ENCODE data around the gene CNTNAP2.

GRCh38 chr7:147586110-147586509, 1469.5 kb downstream of the CNTNAP2 start:
- TF ChIP-seq, protein P1, sequence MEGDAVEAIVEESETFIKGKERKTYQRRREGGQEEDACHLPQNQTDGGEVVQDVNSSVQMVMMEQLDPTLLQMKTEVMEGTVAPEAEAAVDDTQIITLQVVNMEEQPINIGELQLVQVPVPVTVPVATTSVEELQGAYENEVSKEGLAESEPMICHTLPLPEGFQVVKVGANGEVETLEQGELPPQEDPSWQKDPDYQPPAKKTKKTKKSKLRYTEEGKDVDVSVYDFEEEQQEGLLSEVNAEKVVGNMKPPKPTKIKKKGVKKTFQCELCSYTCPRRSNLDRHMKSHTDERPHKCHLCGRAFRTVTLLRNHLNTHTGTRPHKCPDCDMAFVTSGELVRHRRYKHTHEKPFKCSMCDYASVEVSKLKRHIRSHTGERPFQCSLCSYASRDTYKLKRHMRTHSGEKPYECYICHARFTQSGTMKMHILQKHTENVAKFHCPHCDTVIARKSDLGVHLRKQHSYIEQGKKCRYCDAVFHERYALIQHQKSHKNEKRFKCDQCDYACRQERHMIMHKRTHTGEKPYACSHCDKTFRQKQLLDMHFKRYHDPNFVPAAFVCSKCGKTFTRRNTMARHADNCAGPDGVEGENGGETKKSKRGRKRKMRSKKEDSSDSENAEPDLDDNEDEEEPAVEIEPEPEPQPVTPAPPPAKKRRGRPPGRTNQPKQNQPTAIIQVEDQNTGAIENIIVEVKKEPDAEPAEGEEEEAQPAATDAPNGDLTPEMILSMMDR (IDR thresholded peaks at IDR 0.05): no peak
- no peak for TF ChIP-seq POLR2A (IDR thresholded peaks at IDR 0.05)

All from tibial nerve (tissue), 3 donors.